ENCODE results near the gene FRMD5.

Gene FRMD5

DNA sequence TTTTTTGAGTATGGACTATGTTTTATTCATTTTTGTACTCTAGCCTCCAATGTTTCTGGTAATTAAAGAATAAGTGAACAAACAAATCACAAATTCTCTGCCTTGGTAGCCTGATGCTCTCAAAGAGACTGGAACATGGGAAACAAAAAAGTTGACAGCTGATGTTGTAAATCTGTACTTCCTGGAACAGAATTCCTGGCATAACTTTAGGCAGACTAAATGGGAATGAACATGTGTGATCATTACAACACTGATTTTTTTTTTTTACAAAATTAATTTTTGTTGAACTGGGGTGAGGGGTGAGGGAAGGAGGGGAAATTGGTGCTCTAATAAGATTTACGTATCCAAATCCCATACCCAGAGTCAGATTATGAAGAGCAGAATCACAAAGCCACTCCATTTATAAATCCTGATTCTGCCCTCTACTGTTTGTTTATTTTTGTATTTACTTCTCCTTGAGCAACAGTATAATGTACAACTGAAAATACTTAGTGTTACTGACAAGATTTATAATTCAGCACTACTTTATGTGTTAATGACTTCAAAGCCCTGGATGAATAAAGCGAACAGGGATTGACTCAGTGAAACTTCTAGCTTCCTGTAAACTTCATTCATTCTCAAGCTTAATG lies 165.0 kb downstream of the FRMD5 start:
- Histone ChIP-seq H3K27ac (no peak overlapping the region), H3K4me3 (IDR thresholded peaks at IDR 0.05; ENCODE audit: insufficient read depth, low read depth, low read length) (no peak overlapping the region), H3K4me2 (no peak overlapping the region), H3K27me3 (ENCODE audit: insufficient read depth, low read depth) (no peaks in the 10 kb centered on the region), H3K4me1 (ENCODE audit: low read depth, poor library complexity, severe bottlenecking) (peaks cover 4% of the 10 kb centered on the region), H3K36me3 (ENCODE audit: insufficient read depth) (no peaks in the 10 kb centered on the region), H3K79me2 (ENCODE audit: insufficient read depth, low read depth) (no peaks in the 10 kb centered on the region), H3K9ac (no peak overlapping the region), H2AFZ (ENCODE audit: low read depth) (no peak overlapping the region), H4K20me1 (ENCODE audit: insufficient read depth) (no peaks in the 10 kb centered on the region)
- TF ChIP-seq, protein P1, sequence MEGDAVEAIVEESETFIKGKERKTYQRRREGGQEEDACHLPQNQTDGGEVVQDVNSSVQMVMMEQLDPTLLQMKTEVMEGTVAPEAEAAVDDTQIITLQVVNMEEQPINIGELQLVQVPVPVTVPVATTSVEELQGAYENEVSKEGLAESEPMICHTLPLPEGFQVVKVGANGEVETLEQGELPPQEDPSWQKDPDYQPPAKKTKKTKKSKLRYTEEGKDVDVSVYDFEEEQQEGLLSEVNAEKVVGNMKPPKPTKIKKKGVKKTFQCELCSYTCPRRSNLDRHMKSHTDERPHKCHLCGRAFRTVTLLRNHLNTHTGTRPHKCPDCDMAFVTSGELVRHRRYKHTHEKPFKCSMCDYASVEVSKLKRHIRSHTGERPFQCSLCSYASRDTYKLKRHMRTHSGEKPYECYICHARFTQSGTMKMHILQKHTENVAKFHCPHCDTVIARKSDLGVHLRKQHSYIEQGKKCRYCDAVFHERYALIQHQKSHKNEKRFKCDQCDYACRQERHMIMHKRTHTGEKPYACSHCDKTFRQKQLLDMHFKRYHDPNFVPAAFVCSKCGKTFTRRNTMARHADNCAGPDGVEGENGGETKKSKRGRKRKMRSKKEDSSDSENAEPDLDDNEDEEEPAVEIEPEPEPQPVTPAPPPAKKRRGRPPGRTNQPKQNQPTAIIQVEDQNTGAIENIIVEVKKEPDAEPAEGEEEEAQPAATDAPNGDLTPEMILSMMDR (conservative IDR thresholded peaks at IDR 0.05; ENCODE audit: low read depth, low read length) = no peak

DNA sequence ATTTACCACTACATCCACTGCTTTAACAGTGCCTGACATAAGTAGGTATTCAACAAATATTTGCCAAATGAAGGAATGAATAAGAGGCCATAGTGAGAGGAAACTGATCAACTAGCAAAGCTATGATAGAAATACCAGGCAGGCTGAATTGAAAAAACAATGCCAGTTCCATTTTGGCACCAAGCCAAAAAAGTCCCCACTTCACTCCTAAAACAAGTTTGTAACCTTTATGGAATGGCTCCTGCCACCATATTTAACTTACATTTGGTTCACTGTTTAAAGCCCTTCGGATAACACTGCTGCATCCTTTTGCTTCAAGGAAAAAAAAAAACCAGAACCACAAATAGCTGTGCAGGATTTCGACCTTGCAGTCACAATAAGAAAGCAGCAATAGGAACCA lies 166.1 kb downstream of the FRMD5 start:
- no peaks in the 10 kb centered on the region for H4K20me1 ChIP-seq (ENCODE audit: insufficient read depth)
- no peak overlapping the region for H3K9ac ChIP-seq
- H3K4me2 ChIP-seq = no peak overlapping the region
- no peak overlapping the region for H3K27ac ChIP-seq
- H3K27me3 ChIP-seq (ENCODE audit: insufficient read depth, low read depth) = no peaks in the 10 kb centered on the region
- H3K4me3 ChIP-seq (IDR thresholded peaks at IDR 0.05; ENCODE audit: insufficient read depth, low read depth, low read length) = no peak overlapping the region
- peaks cover 4% of the 10 kb centered on the region for H3K4me1 ChIP-seq (ENCODE audit: low read depth, poor library complexity, severe bottlenecking)
- no peaks in the 10 kb centered on the region for H3K36me3 ChIP-seq (ENCODE audit: insufficient read depth)
- no peaks in the 10 kb centered on the region for H3K79me2 ChIP-seq (ENCODE audit: insufficient read depth, low read depth)
- no peak overlapping the region for H2AFZ ChIP-seq (ENCODE audit: low read depth)
- TF ChIP-seq, protein P1 (conservative IDR thresholded peaks at IDR 0.05; ENCODE audit: low read depth, low read length) = no peak

DNA sequence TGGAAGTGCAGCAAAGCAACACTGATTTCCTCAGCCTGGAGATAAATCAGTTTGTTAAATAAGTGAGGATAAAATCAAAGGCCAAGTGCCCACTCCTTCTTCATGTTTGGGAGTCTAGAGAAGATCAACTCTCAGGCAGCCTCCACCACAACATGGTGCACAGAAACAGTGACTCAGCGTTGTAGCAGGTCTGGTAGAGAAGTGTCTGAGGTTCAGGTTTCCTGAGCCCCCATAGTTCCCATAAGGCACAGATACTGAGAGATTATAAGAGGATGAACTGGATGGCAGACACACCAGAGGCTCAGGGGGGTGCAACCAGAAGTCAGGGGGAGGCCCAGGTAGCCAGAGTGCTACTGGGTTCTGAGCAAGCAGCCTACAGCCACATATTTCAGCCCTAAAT lies 166.7 kb downstream of the FRMD5 start:
- no peaks in the 10 kb centered on the region for H4K20me1 ChIP-seq (ENCODE audit: insufficient read depth)
- H3K4me3 ChIP-seq (IDR thresholded peaks at IDR 0.05; ENCODE audit: insufficient read depth, low read depth, low read length) = no peak overlapping the region
- H3K9ac ChIP-seq = no peak overlapping the region
- H3K27me3 ChIP-seq (ENCODE audit: insufficient read depth, low read depth) = no peaks in the 10 kb centered on the region
- peaks cover 4% of the 10 kb centered on the region for H3K4me1 ChIP-seq (ENCODE audit: low read depth, poor library complexity, severe bottlenecking)
- no peak overlapping the region for H2AFZ ChIP-seq (ENCODE audit: low read depth)
- no peaks in the 10 kb centered on the region for H3K36me3 ChIP-seq (ENCODE audit: insufficient read depth)
- no peak overlapping the region for H3K4me2 ChIP-seq
- no peak overlapping the region for H3K27ac ChIP-seq
- TF ChIP-seq, protein P1 (conservative IDR thresholded peaks at IDR 0.05; ENCODE audit: low read depth, low read length) = no peak
- H3K79me2 ChIP-seq (ENCODE audit: insufficient read depth, low read depth) = no peaks in the 10 kb centered on the region

DNA sequence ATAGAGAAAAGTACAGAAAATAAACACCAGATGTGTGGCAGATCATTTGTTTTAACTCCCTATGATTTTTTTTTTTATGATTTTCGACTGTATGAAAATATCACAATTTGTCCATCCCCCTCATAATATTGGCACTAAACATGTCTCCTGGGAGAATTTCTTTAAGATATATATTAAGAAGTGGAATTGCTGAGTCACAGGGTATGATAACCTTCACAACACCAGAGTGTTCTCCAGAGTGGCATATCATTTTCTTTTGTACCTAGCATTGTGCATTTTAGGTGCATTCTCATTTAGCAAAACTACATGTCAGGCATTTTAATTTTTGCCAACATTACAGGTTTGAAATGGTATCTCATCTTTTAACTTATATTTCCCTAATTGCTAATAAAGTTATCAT lies 170.9 kb downstream of the FRMD5 start:
- Histone ChIP-seq H3K36me3 (ENCODE audit: insufficient read depth) (no peaks in the 10 kb centered on the region), H3K9ac (no peak overlapping the region), H3K4me2 (no peak overlapping the region), H3K79me2 (ENCODE audit: insufficient read depth, low read depth) (no peaks in the 10 kb centered on the region), H2AFZ (ENCODE audit: low read depth) (no peak overlapping the region), H3K4me1 (ENCODE audit: low read depth, poor library complexity, severe bottlenecking) (peaks cover 4% of the 10 kb centered on the region), H3K27me3 (ENCODE audit: insufficient read depth, low read depth) (no peaks in the 10 kb centered on the region), H3K4me3 (IDR thresholded peaks at IDR 0.05; ENCODE audit: insufficient read depth, low read depth, low read length) (no peak overlapping the region), H4K20me1 (ENCODE audit: insufficient read depth) (no peaks in the 10 kb centered on the region), H3K27ac (no peak overlapping the region)
- TF ChIP-seq, protein P1 (conservative IDR thresholded peaks at IDR 0.05; ENCODE audit: low read depth, low read length) = no peak
